Endodermal cell (in vitro differentiated cells): ENCODE measurements around the gene TOP3B. TPM values are rescaled to one million over a fixed set of nuclear protein-coding genes. Genes with fewer than 3 reads are reported as not detected.

Experiments
- DNase-seq: peaks from one replicate; pipeline ENCODE4 v3.0.0-alpha.2; 2017
- H3K27ac ChIP-seq: 2 replicates; pipeline ENCODE4 v1.5.1; 2013; ENCODE audit warnings: mild to moderate bottlenecking, low read depth, low read length, moderate library complexity
- H3K27me3 ChIP-seq: 2 replicates; pipeline ENCODE4 v1.6.1; 2013; ENCODE audit warnings: mild to moderate bottlenecking, low read length, moderate library complexity; ENCODE audit not compliant: insufficient read depth, control insufficient read depth, poor library complexity, severe bottlenecking
- H3K36me3 ChIP-seq: 2 replicates; pipeline ENCODE4 v1.7.0; 2013; ENCODE audit warnings: mild to moderate bottlenecking, low read length, moderate library complexity; ENCODE audit not compliant: control insufficient read depth, insufficient read depth
- H3K4me1 ChIP-seq: one replicate; pipeline ENCODE4 v1.7.0; 2013; ENCODE audit warnings: low read length; ENCODE audit not compliant: control insufficient read depth, insufficient read depth
- H3K4me3 ChIP-seq: 2 replicates; pipeline ENCODE4 v1.5.1; 2013; ENCODE audit warnings: mild to moderate bottlenecking, low read length, moderate library complexity
- H3K9ac ChIP-seq: 2 replicates; pipeline ENCODE4 v1.6.1; 2013; ENCODE audit warnings: mild to moderate bottlenecking, low read length, moderate library complexity; ENCODE audit not compliant: poor library complexity, severe bottlenecking; ENCODE audit errors: extremely low read depth
- H3K9me3 ChIP-seq: 2 replicates; pipeline ENCODE4 v1.6.1; 2013; ENCODE audit warnings: mild to moderate bottlenecking, low read length, moderate library complexity; ENCODE audit not compliant: control insufficient read depth
- H3K27ac Mint-ChIP-seq: 2 replicates; pipeline ENCODE4 v1.8.0; 2020; ENCODE audit warnings: mixed read lengths
- H3K27me3 Mint-ChIP-seq: 2 replicates; pipeline ENCODE4 v1.8.0; 2021; ENCODE audit warnings: mild to moderate bottlenecking, mixed read lengths; ENCODE audit not compliant: insufficient read depth
- H3K36me3 Mint-ChIP-seq: 2 replicates; pipeline ENCODE4 v1.8.0; 2020; ENCODE audit warnings: low read depth, mixed read lengths
- H3K4me1 Mint-ChIP-seq: 2 replicates; pipeline ENCODE4 v1.8.0; 2020; ENCODE audit warnings: mixed read lengths
- H3K4me3 Mint-ChIP-seq: 2 replicates; pipeline ENCODE4 v1.8.0; 2020; ENCODE audit warnings: mild to moderate bottlenecking, moderate library complexity, mixed read lengths
- H3K9me3 Mint-ChIP-seq: 2 replicates; pipeline ENCODE4 v1.8.0; 2020; ENCODE audit warnings: mild to moderate bottlenecking, mixed read lengths
- CTCF ChIP-seq: fragments of 200-600 bp; sonication (generic); conservative IDR thresholded peaks from 2 replicates; pipeline ENCODE4 v1.5.0; 2021; ENCODE audit warnings: antibody characterized with exemption, mild to moderate bottlenecking
- WGBS, 2 experiments: methylation state at CpG; one replicate each; pipeline versions ENCODE4 v1.1.5 to v1.1.7; 2013; ENCODE audit warnings: missing lambda C conversion rate in 2 of 2, mixed read lengths in 1 of 2; ENCODE audit not compliant: insufficient coverage in 1 of 2, insufficient read length in 1 of 2; 5-methylcytosine and 5-hydroxymethylcytosine counted together
- total RNA-seq, 2 donors: library from RNA; stranded (reverse); fragmentation: NEBNext Ultra II Directional in 1 of 2; extraction: Animal tissue kit (Norgen Biotek cat#: 25700) in 1 of 2; gene quantifications; 2 replicates in 1 of 2; 3 replicates in 1 of 2; pipeline ENCODE4 v1.2.1, GENCODE V29; 2021

TOP3B gene
- total RNA-seq, 2 donors from 2014 or later, result 68.8 to 71.9 TPM

GRCh38 chr22:21938906-21939305, 43.7 kb downstream of the TOP3B start:
- Histone ChIP-seq H3K4me3 (no peak overlapping the region), H3K9ac (no peak overlapping the region), H3K36me3 (peaks cover 37% of the 10 kb centered on the region), H3K27ac (peak overlapping the region; percentile 97), H3K27me3 (no peaks in the 10 kb centered on the region), H3K4me1 (peaks cover 4% of the 10 kb centered on the region), H3K9me3 (no peaks in the 10 kb centered on the region)
- H3K4me1 Mint-ChIP-seq, result peaks cover 5% of the 10 kb centered on the region
- peak overlapping the region; percentile 73 for H3K4me3 Mint-ChIP-seq
- H3K27ac Mint-ChIP-seq, result no peak overlapping the region
- DNase-seq, result no peak
- H3K9me3 Mint-ChIP-seq, result no peaks in the 10 kb centered on the region
- peaks cover 19% of the 10 kb centered on the region for H3K36me3 Mint-ChIP-seq
- TF ChIP-seq CTCF, result no peak
- WGBS, 2 experiments, result 93 to 98% methylated on average over 9 to 11 of the region's 11 CpGs
- no peaks in the 10 kb centered on the region for H3K27me3 Mint-ChIP-seq

DNA sequence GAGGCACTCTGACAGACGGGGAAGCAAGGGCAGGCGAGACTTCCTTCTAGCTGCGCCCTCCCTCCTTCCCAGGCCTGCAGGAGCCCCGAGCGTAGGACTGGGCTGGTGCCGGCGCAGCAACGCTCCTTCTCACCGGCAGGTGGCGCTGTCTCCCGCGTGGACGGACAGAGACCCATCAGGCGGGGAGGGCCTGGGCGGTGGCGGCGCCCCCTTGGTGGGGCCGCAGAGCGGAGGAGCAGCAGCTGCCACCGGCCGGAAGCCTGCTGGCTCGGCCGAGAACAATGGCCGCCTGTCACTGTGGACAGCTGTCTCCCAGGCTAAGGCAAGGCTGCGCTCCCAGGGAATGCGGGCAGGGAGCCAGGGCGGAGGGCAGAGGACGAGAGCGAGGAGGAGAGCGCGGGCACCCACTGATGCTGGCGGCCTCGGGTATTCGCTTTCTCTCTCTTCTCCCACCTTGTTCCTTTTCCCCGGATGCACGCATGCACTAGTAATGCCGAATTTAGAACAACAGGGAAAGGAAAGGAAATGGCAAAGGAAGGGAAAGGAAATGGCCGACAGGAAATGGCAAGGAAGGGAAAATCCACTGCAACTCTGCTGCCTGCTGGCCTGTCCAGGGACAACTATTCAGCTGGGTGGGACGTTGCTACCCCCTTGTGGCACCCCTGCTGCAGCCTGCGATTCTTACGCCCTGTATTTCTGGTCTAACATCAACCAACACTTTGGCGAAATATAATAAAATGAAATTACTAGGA, 44.3 kb downstream of the TOP3B start:
- Mint-ChIP-seq H3K9me3 (no peaks in the 10 kb centered on the region), H3K27me3 (no peaks in the 10 kb centered on the region), H3K36me3 (peaks cover 19% of the 10 kb centered on the region), H3K27ac (peak overlapping the region; percentile 94), H3K4me3 (peak overlapping the region; percentile 73), H3K4me1 (peaks cover 4% of the 10 kb centered on the region)
- peak; percentile 96 for TF ChIP-seq CTCF
- Histone ChIP-seq H3K36me3 (peaks cover 39% of the 10 kb centered on the region), H3K27me3 (no peaks in the 10 kb centered on the region), H3K4me1 (peaks cover 4% of the 10 kb centered on the region), H3K9me3 (no peaks in the 10 kb centered on the region), H3K27ac (peak overlapping the region; percentile 97), H3K4me3 (peak overlapping the region; percentile 75), H3K9ac (peak overlapping the region; percentile 62)
- DNase-seq, result peak; percentile 98
- 3 to 9% methylated on average over 6 to 41 of the region's 42 CpGs for WGBS, 2 experiments

GRCh38 chr22:21937821-21938070, 44.8 kb downstream of the TOP3B start:
- no peak for DNase-seq
- Histone ChIP-seq H3K36me3 (peaks cover 44% of the 10 kb centered on the region), H3K27me3 (no peaks in the 10 kb centered on the region), H3K9me3 (no peaks in the 10 kb centered on the region), H3K27ac (peak overlapping the region; percentile 29), H3K4me1 (peaks cover 4% of the 10 kb centered on the region), H3K9ac (no peak overlapping the region), H3K4me3 (no peak overlapping the region)
- no peaks in the 10 kb centered on the region for H3K27me3 Mint-ChIP-seq
- peak overlapping the region; percentile 73 for H3K4me3 Mint-ChIP-seq
- peaks cover 7% of the 10 kb centered on the region for H3K4me1 Mint-ChIP-seq
- WGBS, 2 experiments, result 51 to 76% methylated on average over 5 to 8 of the region's 8 CpGs
- H3K9me3 Mint-ChIP-seq, result no peaks in the 10 kb centered on the region
- peak overlapping the region; percentile 48 for H3K27ac Mint-ChIP-seq
- peaks cover 24% of the 10 kb centered on the region for H3K36me3 Mint-ChIP-seq
- no peak for TF ChIP-seq CTCF
